HuH-7 (cell line): ENCODE results near the gene BRD7.

Experiments used
- DNase-seq: peaks from one replicate; pipeline ENCODE4 v3.0.0; 2011; ENCODE audit warnings: low spot score

The BRD7 gene

DNA sequence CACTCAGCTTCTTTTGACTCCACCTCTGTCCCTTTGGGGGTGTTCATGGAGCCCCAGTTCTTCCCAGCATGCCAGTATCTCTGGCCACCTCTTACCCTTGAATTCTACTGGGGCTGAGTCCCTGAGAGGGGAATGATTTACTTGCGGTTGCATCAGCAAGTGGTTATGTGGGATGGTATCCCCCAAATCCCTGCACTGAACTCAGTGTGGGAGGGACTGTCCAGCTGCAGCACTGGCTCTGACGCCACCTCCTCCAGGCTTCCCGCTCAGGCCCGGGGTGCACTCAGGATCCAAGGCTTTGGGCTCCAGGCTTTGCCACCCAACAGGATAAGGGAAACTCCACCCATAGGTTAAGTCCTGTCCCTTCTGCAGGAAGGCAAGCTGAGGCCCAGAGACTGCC, 21.1 kb upstream of the BRD7 start:
- no peak for DNase-seq

DNA sequence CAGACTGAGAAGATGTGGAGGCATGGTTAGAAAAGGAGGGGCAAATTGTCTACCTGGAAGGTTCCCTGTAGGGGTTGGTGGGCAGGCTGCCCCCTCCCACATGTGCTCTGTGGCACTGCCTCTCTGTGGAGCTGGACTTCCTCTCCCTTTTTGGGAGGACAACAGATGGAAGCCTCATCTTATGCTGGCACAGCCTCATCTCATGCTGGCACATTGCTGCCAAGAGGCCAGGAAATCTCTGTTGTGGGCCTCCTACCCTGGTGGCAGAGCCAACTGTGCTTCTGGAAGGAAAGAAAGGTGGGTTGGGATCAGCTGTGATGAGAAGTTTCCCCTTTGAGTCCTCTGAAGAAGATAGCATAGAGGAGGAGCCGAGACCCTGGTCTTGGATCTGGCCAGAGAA, 19.7 kb upstream of the BRD7 start:
- no peak for DNase-seq

DNA sequence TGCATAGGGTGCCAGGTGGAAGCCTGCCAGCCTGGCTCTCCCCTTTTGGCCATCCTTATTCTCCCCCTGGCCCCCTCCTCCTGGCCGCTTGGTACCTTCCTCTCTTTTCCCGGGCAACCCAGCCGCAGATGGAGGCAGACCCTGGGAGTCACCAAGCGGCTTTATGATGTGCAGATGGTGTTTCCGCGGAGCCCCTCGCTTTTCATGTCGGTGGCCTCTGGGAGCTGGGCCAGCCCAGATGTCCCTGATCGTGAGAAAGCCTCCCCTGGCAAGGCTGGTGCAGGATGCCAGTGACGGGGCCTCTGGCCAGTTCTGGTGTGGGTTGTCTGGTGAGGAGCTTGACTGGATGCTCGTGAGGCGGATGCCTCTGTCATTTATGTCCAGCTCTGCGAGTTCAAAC, 18.0 kb upstream of the BRD7 start:
- no peak for DNase-seq

DNA sequence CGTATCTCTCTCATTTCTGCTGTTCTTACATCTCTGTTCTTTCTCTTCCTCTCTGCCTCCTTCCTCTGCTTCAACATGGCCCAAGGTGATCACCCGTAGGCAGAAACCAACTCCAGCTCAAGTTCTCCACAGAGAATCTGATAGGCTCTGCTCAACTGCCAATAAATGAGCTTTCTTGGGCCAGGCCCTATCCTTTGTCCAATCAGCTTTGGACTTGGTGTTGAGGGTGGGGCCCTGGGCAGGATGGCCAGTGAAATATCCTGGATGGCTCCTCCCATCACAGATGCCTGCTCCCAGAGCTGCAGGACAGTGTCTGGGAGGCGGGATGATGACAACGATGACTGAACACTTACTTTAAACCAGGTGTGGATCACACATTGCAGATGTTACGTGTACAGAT, 17.4 kb upstream of the BRD7 start:
- no peak for DNase-seq

DNA sequence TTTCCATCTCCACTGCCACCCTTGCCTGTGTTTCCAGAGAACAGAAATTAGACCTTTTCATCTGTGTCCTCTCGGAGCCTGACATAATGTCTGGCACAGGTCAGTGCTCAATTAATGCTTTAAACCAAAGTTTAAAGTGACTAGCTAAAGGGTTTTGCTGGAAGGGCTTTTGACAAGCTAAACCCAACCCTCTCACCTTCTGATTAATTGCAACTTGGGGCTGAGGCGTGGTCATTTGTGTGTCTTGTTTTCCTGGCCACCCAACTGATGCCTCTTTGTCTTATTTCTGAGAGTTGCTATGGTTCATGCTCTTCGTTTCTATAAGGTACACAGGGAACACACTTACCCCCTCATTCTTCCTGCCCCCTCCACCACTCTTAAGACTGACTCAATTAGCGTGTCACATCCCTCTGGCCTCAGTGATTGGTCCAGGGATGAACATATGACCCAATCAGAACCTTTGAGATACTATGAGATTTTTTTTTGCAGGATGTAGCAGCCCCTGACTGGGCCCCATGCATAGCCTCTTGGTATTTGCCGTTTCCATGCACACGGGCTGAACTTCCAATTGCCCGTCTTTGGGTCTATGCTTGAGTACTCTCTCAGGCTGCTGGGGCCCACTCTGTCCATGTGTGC, 15.8 kb upstream of the BRD7 start:
- no peak for DNase-seq

DNA sequence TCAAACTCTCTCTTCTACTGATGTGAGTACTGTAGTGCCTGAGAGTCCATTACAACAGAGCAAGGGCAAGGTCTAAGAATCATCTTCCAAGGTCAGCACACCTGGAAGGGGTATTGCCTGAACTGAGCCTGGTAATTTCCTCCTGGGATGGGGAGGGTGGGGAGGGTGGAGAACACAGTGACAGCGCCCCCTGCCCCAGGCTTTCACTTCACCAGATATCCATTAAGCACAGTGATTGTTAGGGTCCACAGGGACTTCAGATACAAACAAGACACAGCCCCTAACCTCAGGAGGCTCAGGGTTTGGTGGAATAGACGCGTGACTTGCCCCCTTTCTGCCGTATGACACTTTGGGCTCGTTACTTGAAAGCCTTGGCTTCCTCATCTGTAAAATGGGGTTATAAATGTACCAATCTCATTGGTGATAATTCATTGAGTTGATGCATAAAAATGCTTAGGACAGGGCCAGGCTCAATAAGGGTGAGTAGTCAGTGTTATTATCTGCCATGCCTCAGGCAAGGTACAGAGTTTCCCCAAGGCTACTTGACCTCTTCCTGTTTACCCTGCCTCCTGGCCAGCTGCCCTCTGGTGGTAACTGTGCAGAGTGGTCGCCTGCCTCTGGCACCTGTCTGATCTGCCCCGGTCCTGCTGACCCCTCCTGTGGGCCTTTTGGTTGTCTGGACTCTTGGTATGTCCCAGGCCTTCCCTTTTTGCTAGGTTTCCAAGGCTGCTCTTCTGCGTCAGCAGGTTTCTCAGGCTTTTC, 13.1 kb upstream of the BRD7 start:
- DNase-seq, result no peak

DNA sequence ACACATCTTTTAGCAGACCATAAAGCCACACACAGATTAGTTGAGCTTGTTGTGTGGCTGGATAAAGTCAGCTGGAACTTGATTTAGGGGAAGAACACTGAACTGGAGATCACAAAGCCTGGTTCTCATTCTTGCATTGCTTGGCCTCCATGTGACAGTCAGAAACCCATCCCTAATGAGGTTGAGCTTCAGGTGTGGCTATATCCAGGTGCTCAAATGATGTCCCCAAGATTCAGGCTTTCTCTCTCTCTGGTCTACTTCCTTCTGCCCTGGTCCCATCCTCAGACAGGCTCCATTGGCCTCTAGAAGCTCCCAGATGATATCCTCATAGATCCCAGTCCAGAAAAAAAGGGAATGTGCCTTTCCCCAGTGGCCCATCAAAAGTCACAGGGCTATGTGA, 9.6 kb upstream of the BRD7 start:
- DNase-seq, result no peak

DNA sequence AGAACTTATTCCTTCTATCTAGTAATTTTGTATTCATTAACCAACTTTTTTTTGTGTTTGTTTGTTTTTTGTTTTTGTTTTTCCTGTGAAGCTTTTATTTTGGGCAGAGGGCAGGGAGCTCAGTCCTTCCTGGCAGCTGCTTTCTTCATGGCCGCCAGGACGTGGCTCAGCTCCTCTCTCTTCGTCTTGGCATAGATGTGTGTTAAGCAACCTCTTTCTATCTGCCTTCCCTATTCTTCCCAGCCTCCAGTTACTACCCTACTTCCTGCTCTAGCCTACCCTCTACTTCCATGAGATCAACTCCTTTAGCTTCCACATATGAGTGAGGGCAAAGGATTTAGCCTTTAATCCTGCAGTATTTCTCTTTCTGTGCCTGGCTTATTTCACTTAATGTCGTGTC, 8.2 kb upstream of the BRD7 start:
- DNase-seq, result no peak

DNA sequence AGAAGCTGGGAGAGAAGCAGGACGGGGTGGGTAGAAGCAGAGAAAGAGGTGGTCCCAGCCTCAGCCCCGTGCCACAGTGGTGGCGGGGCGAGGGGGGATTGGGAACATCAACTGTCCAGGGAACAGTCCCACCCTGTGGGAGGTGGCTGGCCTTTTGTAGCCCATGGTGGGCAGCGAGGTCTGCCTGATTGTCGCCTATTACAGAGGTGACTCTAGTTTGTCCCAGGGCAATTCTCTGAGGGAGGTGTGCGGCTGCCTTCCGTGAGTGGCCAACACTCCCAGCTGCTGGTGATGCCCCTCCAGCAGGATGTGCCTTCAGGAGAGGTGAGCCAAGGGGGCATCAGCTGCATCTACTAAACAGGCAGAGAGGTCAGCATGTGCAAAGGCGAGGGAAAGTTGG, 5.0 kb upstream of the BRD7 start:
- DNase-seq, result no peak

DNA sequence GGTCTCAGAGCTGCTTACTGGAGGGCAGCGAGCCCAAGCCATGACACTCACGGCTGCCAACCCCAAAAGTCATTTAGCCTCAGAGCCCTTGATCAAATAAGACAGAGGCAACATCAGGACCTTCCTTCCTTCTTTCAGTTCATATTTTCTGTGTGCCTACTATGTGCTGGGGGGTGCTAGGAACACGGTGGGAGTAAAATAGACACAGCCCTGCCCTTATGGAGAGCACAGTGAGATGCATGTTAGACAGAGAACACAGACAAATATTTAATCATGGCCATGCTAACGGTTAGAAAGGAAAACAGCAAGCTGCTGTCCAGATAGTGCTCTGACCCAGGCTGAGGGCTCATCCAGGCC, 4.5 kb upstream of the BRD7 start:
- DNase-seq, result no peak

DNA sequence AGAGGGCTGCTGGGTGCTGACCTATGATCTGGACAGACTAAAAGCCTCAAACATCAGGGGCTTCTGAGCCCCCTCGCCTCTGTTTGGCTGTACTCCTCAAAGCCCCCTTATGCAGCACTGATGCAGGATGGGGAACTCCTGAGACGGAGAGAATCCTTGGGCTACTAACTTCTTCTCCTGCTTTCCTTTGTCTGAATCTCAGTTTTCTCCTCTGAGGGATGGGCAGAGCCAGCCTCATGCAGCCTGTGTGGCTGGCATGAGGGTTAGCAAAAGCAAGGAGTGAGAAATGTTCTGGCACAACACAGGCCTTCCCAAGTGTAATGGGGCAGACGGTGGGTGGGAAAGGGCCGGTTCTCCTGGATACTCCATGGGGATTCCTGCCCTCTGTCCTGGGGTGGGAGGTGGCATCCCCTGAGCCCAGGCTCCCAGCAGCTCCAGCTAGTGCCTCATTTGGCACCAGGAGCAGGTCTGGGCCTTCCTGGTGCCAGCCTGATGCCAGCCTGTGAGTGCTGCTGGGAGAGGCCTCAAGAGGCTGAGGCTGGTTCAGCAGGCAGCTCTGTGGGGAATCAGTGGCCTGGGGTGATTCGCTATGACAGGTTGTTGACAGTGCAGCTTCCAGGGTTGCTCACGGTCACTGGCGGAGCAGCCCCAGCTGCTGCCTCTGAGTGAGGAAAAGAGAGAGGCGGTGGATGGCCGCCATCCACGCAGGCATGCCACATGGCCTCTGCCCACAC, 4.0 kb upstream of the BRD7 start:
- no peak for DNase-seq

DNA sequence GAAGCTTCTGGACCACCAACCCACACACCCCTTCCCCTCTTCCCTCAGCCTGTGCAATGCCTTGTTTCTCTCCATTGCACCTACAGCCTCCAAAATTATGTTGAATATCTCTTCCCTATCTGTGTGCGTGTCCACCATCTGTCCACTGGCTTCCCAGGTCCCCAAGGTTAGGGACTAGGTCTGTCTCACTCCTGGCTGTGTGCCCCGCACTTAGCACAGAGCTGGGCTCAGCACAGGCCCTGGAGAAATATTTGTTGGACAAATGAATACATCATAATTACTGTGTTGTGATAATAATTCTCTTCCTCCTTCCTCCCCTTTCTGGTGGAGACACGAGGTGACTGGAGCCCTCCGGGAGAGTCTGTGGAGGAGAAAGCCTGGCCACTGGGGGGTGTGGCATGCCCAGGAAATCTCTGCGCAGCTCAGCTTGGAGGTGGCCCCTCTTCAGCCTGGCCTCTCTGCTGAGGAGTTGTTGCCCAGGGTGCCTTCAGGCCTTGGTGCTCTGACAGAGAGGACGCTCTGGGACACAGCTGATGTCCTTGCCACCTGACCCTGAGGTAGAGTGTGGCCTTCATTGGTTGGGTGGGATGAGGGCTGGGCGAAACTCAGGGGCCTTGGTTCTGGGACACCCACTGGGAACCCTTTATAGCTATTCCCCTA, 3.3 kb upstream of the BRD7 start:
- DNase-seq, result no peak

DNA sequence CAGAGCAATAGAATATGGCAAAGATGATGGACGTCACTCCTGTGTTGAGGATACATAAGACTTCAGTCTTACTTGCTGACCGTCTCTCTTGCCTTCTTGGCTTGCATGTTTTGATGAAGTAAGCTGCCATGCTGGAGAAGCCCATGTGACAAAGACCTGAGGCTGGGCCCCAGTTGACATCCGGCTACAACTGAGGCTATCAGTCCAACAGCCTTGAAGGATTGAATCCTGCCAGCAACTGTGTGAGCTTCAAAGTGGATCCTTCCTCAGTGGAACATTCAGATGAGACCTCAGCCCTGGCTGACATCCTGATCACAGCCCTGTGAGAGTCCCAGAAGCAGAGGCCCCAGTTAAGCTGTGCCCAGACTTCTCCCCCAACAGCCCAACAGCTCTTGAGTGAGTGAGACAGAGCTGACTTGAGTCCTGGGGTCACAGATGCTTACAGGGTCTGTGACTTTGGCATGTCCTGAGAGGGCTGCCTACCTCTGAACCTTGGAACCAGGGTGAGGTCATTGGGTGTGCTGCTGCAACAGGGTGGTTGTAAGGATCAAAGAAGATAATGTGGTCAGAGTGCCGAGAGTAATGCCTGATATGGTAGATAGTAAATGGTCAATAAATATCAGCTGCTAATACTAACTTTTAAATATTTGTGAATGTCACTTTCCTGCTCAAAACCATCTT, 2.4 kb upstream of the BRD7 start:
- no peak for DNase-seq

DNA sequence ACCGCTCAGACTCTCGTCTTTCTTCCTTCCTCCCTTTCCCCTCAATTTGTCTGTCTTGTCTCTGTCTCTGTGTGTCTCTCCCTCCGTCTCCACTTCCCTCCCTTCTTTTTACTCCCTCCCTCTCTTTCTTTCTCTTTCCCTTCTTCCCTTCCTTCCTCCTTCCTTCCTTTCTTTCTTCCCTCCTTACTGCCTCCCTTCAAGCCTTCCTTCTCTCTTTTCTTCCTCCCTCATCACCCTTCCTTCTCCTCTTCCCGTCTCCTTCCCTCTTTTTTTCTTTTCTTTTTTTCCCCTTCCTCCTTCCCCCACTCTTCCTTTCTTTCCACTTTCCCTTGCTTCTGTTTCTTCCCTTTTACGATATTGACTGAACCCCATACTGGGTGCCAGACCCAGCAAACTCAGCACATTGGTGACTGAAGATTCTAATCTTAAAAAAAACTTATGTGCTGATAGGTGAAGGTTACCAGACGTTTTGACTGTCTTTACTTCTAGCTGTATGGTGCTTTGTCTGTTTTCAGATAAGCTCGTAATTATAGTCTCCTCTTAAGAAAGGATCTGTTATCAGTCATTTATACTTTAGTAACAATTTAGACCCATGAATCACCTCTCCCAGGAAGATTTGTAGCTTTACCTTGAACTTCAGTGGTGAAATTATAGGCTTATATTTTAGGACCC, 481 bp upstream of the BRD7 start:
- no peak for DNase-seq

DNA sequence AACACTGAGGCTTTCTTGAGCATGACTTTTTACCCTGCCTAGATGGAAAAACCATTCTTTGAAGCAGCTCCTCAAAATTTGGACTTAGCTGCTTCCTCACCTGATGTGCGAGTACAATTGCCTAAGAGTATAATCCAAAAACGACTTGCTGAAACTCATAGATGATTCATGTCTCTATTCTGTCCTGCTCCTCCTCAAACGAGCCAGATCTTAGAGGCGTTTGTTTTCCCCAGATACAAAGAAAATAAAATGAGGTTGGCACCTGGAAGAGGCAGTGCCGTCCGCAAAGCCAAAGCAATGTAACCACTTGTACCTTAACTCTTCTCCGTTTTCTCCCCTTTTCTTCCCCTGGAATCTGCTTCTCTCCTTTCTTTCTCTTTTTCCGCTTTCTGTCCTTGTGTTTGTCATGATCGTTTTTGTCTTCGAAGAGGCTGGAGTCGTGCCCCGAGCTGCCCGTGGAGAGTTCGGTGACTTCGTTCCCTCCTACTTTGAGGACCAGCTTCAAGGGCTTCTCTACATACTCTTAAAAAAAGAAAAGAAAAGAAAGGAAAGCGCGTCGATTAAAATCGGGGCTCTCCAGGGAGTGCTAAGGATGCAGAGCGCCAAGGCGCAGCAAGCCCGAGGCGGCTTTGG, 895 bp downstream of the BRD7 start:
- DNase-seq, result no peak

DNA sequence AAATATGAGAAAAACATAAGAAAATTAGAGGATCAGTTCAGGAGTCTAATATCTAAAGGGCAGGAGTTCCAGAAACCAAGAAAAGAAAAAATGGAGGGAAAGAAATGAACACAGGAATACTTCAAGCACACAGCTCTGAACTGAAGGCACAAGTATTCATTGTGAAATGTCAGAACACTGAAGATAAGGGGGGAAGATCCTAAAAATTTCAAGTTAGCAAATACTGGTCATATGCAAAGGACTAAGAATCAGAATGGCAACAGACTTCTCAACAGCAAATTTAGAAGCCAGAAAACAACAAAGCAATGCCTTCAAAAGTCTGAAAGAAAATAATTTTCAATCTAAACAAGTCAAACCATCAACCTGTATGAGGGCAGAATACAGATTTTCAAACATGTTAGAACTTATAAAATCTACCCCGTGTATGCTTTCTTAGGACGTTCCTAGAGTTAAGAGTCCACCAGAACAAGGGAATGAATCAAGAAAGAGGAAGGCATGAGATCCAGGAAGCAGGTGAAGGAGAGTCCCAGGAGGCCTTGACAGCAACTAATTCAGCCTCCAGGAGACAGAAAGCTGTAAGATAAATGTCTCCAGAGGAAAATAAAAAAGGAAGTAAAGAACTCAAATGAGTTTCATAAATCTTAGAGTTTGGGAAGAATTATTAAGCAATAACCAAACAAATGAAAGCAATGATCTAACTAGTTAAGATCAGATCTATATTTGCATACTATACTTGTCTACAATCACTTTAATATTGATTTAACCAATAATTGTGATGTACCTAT, 2.8 kb downstream of the BRD7 start:
- no peak for DNase-seq

DNA sequence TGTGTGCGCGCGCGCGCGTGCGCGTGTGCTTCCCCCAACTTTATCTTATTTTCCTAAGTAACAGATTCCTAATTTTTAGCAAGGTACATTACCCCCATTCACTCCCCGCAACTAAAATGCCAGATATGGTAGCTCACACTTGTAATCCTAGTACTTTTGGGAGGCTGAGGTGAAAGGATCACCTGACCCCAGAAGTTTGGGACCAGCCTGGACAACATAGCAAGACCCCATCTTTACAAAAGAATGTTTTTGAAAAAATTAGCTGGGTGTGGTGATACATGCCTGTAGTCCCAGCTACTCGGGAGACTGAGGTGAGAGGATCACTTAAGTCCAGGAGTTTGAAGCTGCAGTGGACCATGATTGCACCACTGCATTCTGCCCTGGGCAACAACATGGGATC, 5.1 kb downstream of the BRD7 start:
- no peak for DNase-seq

DNA sequence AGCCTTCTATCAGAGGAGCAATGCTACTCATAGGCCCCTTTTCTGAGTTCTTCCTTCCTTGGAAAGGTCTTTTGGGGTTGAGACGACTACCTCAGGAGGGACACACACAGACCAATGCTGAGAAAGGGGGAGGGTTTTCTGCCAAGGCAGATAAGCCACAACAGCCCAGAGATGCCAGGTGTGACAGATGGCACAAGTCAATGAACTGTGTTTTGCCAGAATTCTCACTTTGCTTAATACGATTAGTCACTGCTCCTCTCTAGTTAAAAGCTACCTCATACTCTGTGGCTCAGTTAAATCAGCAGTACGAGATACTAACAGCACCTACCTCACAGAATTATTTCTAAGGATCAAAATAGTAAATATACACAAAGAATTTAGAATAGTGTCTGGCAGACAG, 8.0 kb downstream of the BRD7 start:
- no peak for DNase-seq

DNA sequence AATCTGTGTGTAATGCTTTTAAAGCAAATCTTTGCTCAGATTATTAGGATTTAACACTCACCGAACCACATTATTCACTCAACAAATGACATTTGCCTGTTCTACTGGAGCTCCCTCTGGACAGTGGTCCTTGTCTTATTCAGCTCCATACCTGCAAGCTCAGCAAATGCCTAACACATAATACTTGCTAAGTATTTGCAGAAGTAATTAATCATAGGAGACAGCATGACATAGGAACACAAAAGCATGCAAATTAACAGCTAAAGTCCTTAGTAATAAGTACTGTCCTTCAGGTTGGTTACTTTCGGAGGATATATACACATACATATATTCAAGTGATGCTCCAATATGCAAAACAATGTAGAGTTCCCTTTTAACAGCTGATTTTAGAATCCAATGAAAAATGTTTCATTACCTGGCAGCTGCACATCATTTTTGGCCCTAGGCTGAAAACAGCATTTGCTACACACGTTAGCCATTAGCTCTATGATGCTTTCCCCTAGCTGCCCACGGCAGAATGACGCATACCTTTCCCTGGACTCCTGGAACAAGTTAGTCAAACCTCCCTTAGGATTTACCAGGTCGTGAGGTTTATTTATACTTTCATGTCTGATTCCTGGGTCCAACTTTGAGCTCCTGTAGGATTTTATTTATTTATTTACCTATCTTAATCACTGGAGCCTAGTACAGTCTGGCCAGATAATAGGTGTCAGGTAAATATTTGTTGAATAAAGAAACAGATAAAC, 8.6 kb downstream of the BRD7 start:
- DNase-seq, result no peak

DNA sequence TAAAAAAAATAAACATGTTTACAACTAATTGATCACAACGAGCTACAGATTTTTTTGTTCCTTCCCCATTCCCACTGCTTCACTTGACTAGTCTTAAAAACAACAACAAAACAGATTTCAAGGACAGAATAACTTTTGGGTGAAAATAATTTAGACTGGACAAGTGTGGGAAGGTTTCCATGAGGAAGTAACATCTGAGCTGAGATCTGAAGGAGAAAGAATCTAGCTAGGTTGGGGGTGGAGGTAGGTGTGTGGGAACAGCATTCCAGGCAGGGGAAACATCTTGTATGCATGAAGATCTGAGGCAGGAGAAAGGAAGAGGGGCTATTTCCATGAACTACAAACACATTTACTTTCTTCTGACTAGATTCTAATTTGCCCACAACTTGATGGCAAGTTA, 9.2 kb downstream of the BRD7 start:
- DNase-seq, result no peak
